ENCODE data around the gene CA5B.
"Not testable (repeated sequence)": the region's sequence is repeated elsewhere in the genome, so short reads cannot be mapped to it uniquely, and the experiment has no call there.

CA5B gene, protein sequence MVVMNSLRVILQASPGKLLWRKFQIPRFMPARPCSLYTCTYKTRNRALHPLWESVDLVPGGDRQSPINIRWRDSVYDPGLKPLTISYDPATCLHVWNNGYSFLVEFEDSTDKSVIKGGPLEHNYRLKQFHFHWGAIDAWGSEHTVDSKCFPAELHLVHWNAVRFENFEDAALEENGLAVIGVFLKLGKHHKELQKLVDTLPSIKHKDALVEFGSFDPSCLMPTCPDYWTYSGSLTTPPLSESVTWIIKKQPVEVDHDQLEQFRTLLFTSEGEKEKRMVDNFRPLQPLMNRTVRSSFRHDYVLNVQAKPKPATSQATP

DNA sequence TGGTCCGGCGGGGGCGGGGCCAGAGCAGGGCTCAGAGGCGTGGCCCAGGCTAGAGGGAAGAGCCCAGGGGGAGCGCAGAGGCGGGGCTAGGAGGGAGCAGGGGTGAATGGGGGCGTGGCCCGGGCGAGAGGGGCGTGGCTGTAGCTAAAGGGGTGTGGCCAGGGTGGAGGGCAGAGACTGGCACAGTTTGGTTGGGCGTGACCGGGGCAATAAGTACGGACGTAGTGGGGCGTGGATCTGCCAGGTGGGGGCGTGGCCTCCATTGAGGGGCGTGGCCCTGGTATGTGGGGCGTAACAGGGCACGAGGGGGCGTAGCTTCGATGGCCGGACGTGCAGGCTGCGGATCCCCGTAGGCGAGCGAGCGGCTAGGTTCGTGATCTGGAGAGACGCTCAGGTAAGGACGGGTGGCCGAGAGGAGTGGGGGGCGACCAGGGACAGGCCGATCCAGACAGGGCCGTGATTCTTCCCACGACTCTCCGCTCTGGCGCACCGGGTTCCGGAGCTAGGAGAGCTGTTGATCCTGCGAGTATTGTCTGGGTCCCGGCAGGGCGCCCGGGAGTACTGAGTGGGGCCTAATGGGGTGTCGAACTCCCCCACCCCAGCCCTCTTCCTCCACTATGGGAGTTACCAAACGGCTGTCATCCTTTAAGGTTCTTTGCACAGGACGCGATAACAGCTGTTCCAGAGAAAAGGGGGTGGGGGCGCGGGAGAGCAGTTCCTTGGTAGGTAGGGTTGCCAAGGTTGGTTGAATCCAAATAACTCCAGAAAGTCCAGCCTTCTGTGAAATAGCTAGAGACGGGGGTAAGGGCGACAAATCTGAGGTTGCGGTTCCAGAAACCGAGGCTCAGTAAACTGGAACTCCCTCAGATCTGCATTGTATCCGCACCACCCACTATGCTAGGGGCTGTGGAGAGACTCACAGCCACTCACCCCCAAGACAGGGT lies at the start of gene CA5B:
TSS of gene CA5B (plus strand) at position 312 of the 944 bp plus-strand sequence. CDS start 11,754 bp downstream, outside the sequence.
- peak; percentile 84 for DNase-seq (ENCODE audit: low read depth)

- DNase-seq (ENCODE audit: low read depth) = no peak
Measured at GRCh38 chrX:15694941-15695451, 43.1 kb upstream of the CA5B start.

- no peak for DNase-seq (ENCODE audit: low read depth)
Measured at GRCh38 chrX:15696516-15696915, 41.6 kb upstream of the CA5B start.

DNA sequence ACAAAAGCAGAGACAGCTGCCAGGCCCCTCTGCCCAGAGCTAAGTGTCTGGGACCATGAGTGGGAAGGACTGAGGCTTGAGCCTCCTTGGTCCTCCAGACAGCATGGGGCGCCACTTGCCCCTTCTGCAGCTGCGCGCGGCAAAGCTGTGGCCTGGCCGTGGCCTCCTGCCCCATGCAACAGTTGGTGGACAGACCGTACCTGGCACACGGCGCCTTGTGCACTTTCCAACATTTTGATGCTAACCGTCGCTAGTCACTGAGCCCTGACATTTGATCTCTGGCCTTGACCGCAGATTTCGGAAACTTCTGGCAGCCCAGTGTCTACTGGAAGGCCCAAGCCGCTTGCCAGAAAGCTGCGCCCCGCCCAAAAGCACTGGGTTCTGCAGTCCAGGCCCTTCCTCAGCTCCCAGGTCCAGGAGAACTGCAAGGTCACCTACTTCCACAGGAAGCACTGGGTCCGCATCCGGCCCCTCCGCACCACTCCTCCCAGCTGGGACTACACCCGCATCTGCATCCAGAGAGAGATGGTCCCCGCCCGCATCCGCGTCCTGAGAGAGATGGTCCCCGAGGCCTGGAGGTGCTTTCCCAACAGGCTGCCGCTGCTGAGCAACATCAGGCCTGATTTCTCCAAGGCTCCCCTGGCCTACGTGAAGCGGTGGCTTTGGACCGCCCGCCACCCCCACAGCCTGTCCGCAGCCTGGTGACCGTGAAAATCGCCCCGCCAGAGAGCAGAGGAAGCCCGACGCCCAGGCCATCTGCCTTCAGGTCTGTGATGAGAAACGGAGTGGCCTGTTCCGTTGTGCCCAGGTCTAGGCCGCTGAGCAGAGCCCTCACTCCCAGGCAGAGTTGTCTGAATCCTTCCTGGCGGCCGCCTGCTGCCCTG lies 35.3 kb upstream of the CA5B start:
- no peak for DNase-seq (ENCODE audit: low read depth)

DNA sequence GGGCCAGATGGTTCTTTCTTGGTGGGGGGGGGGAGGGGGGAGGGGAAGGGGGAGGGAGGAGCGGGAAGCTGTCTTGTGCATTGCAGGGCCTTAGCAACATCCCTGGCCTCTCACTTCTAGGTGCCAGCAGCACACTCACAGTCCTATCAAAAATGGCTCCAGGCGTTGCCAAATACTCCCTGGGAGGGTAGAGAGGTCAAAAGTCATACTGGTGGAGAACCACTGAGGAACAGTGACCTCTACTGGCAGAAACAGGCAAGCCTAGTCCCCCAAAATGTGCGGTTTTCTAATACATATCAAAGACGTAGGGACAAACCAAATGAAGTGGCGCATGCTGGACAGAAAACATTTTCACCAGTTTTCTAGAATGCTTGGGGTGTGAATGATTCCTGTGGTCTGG lies 34.3 kb upstream of the CA5B start:
- not testable (repeated sequence) for DNase-seq (ENCODE audit: low read depth)

DNA sequence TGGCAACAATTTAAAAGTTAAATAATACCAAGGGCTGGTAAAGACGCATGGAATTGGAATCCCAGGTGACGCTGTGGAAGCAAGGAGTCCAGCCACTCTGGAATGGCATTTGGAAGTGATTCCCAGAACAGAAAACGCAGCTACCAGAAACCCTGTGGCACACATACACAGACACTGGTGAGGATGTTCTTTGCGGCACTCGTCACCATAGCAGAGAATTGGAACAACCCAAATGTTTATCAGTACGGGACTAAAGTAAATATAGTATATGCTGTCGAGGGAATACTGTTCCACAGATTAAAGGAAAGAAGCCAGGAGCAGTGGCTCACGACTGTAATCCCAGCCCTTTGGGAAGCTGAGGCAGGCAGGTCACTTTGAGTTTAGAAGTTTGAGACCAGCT lies 33.8 kb upstream of the CA5B start:
- not testable (repeated sequence) for DNase-seq (ENCODE audit: low read depth)

DNA sequence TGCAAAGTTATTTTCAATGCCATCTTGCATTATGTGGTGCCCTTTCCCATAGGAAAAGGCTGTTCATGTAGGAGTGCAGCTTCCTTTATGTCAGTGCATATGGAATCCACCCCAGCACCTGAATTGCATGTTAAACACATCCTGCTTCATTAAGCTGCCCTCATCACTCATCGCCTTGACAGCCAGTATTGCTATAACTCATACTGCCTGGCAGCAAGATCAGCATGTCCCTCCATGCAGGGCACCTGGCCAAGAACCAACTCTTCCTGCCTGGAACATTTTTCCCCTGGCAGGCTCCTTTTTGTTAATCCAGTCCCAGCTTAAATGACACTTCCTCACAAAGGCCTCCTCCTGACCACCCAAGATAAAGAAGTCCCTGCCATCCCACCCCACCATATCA lies 23.5 kb upstream of the CA5B start:
- DNase-seq (ENCODE audit: low read depth) = no peak

GRCh38 chrX:15718283-15718970 lies 19.6 kb upstream of the CA5B start:
- DNase-seq (ENCODE audit: low read depth) = no peak

GRCh38 chrX:15719324-15719968 lies 18.6 kb upstream of the CA5B start:
- DNase-seq (ENCODE audit: low read depth) = no peak

GRCh38 chrX:15721911-15722310 lies 16.2 kb upstream of the CA5B start:
- DNase-seq (ENCODE audit: low read depth) = peak; percentile 28

GRCh38 chrX:15723887-15724517 lies 14.1 kb upstream of the CA5B start:
- DNase-seq (ENCODE audit: low read depth) = no peak

DNA sequence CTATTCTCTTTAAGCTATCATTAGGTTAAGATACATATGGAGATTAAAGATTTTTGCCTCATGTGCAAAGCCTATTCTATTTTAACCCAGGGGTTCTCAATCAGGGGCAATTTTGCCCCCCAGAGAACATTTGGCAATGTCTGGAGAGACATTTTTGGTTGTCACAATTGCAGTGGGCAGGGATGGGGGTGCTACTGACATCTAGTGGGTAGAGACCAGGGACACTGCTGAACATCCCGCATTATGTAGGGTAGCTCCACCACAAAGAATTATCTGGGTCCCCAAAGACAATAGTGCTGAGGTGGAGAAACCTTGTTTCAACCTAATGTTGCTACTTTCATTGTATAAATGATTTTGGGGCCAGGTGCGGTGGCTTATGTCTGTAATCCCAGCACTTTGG lies 13.2 kb upstream of the CA5B start:
- no peak for DNase-seq (ENCODE audit: low read depth)

DNA sequence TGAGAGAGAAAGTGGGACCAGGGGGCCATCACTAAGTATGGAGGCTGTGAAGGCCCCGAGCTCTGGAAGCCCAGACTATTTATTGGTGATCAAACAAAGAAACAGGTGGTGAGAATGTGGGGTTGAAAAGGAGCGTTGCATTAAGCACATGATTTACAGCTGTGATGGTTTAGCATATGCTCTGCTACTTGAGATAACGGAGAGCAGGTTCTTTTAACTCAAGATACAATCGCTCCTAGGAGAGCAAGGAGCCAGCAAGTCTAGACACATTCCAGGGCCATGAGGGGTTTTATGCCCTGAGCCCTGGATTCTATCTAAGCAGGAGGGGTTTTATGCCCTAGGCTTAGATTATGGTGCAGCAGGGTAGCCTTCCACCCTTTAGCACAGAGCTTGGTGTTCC lies 6.7 kb upstream of the CA5B start:
- DNase-seq (ENCODE audit: low read depth) = not testable (repeated sequence)

DNA sequence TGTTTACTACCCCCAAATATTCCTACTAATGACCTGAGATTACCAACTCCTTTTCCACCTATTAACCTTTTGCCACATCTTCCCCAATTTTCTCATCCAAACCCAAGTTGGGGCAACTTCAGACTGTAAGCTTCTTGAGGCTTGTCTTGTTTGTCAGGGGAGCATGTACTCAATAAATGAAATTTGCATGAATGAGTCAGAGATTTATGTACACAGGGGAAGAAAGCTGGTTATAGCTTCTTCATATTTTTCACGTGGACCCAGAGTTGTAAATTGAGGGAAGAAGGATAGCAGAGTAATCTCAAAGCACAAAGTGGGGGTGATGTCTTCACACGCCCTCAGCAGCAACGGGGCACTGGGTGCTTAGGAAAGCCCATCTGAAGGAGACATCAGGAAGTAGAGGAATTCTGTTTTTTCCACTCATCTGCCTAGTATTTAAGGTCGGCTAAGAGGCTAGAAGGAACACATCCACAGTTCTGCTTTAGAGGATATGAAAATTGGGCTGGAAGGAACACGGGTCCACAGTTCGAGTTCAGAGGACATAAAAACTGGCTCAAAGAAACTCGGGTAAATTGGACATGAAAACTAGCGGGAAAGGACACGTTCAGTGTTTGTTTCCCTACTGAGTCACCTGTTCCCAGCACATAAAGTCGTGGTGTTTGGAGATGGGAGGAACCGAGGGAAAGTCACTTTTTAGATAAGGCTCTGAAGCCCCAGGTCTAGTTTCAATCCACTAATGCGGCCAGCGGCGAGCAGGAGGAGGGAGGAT lies 696 bp upstream of the CA5B start:
- DNase-seq (ENCODE audit: low read depth) = peak; percentile 30

- DNase-seq (ENCODE audit: low read depth) = no peak
Measured at GRCh38 chrX:15739886-15740285, 1.8 kb downstream of the CA5B start.

DNA sequence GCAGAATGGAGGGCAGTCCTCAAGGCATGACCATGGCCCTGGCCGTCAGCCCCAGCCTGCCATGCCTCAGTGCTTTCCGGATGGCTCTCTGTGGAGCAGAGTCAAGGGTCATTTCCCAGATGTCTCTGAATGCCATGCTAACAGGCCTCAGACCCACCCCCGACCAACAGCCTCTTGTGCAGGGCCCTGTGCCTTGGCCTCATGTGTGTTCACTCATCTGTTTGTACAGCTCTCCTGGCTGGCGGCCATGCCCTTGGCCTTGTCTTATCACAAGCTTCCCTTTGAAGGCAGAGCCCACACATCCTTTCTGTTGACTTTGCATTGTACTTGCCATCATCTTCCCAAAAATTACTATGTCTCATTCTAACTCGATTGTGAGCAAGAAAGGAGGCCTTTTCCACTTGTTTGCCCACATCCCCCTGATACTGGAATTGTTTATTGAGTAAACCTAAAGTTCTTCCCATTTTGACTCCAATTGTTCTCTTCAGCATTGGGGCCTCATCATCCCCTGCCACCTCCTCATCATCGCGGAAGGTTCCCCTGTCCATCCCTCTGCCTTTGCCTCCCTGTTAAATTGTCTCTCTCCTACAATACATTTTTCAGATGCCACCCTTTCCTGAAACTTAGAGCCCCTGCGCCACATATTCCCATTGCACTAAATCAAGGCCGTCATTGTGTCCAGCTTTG lies 6.3 kb downstream of the CA5B start:
- no peak for DNase-seq (ENCODE audit: low read depth)

DNA sequence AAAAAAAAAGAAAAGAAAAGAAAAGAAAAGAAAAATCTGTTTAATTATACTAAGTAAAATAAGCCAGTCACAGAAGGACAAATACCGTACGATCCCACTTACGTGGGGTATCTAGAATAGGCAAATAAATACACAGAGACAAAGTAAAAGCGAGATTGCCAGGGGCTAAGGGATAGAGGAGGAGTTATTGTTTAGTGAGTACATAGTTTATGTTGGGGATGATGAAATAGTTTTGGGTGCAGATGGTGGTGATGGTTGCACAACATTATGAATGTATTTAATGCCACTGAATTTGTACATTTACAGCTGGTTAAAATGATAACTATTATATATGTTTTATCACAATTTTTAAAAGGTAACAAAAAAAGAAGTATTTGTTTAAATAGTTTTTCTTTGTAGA lies 7.1 kb downstream of the CA5B start:
- peak; percentile 5 for DNase-seq (ENCODE audit: low read depth)

DNA sequence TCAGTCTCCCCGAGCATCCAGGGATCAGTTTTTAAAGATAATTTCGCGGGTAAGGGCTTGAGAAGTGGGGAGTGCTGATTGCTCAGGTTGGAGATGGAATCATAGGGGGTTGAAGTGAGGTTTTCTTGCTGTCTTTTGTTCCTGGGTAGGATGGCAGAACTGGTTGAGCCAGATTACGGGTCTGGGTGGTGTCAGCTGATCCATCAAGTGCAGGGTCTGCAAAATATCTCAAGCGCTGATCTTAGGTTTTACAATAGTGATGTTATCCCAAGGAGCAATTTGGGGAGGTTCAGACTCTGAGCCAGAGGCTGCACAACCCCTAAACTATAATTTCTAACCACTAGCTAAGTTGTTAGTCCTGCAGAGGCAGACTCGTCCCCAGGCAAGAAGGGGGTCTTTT lies 8.6 kb downstream of the CA5B start:
- not testable (repeated sequence) for DNase-seq (ENCODE audit: low read depth)

DNA sequence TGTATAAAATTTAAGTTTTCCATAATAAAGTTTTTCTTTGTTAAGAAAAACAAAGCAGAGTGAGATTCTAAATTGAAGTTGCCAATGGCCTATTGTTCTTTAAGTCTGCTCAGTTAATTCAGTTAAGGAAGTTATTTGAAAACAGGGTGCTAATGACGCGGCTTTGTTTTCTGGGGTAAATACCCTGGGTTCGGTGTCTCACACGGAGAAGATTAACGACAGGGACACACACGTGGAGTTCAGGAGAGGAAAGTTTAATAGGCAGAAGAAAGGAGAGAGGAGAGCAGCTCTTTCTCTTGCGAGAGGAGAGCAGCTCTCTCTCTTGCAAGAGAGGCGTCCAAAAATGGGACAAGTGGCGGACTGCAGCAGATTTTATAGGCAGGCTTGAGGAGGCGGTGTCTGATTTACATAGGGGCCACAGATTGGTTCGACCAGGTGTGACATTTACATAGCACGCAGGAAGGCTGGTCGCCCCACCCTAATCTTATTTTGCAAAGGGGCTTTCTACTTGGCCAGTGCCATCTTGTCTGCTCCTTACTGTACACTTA lies 9.6 kb downstream of the CA5B start:
- DNase-seq (ENCODE audit: low read depth) = no peak
